Keratinocyte (primary cell): ENCODE data around the gene MAST2. TPM values are rescaled to one million over a fixed set of nuclear protein-coding genes. Genes with fewer than 3 reads are reported as not detected.

ENCODE experiments used
- DNase-seq: peaks from one replicate; pipeline ENCODE4 v3.0.0-alpha.2; 2011; ENCODE audit warnings: low read depth, missing footprints, low spot score
- FAIRE-seq: peaks from 2 replicates; lab custom pipeline; 2011; peaks lifted over from hg19 to GRCh38; lab: Jason Lieb, UNC
- H2AFZ ChIP-seq: 2 replicates; pipeline ENCODE4 v1.6.0; 2012; ENCODE audit warnings: low read length, control low read depth, inconsistent platforms; ENCODE audit not compliant: control insufficient read depth
- H3K27ac ChIP-seq: 2 replicates; pipeline ENCODE4 v1.5.1; 2011; ENCODE audit warnings: low read length; ENCODE audit not compliant: control insufficient read depth, insufficient read depth
- H3K27me3 ChIP-seq: 3 replicates; pipeline ENCODE4 v1.6.0; 2011; ENCODE audit warnings: low read length; ENCODE audit not compliant: control insufficient read depth, insufficient read depth; ENCODE audit errors: extremely low read depth
- H3K36me3 ChIP-seq, 2 experiments: 2 replicates in 1 of 2; 3 replicates in 1 of 2; pipeline ENCODE4 v1.5.1; 2011; ENCODE audit warnings: low read length in 2 of 2, mild to moderate bottlenecking in 1 of 2; ENCODE audit not compliant: control insufficient read depth in 2 of 2, insufficient read depth in 2 of 2; ENCODE audit errors: extremely low read depth in 1 of 2
- H3K4me1 ChIP-seq: 3 replicates; pipeline ENCODE4 v1.5.1; 2011; ENCODE audit warnings: low read length; ENCODE audit not compliant: control insufficient read depth, insufficient read depth; ENCODE audit errors: extremely low read depth
- H3K4me2 ChIP-seq: 3 replicates; pipeline ENCODE4 v1.6.0; 2011; ENCODE audit warnings: low read depth, low read length; ENCODE audit not compliant: control insufficient read depth, insufficient read depth; ENCODE audit errors: extremely low read depth
- H3K4me3 ChIP-seq, 3 experiments: fragments of 200-600 bp in 1 of 3; sonication (generic) in 1 of 3; 2 replicates in 2 of 3; 3 replicates in 1 of 3; pipeline ENCODE4 v1.5.1; 2011 to 2016; ENCODE audit warnings: low read length in 3 of 3, mild to moderate bottlenecking in 3 of 3, control low read depth in 2 of 3, inconsistent platforms in 1 of 3, low read depth in 1 of 3, mixed read lengths in 1 of 3, mixed run types in 1 of 3, moderate library complexity in 1 of 3; ENCODE audit not compliant: control insufficient read depth in 2 of 3, insufficient read depth in 2 of 3; ENCODE audit errors: extremely low read depth in 1 of 3
- H3K79me2 ChIP-seq: 2 replicates; pipeline ENCODE4 v1.6.0; 2012; ENCODE audit warnings: low read length; ENCODE audit not compliant: control insufficient read depth, insufficient read depth
- H3K9ac ChIP-seq: 3 replicates; pipeline ENCODE4 v1.6.0; 2011; ENCODE audit warnings: low read length; ENCODE audit not compliant: control insufficient read depth, insufficient read depth; ENCODE audit errors: extremely low read depth
- H3K9me1 ChIP-seq: 3 replicates; pipeline ENCODE4 v1.6.0; 2011; ENCODE audit warnings: low read length; ENCODE audit not compliant: control insufficient read depth, insufficient read depth; ENCODE audit errors: extremely low read depth
- H3K9me3 ChIP-seq: 2 replicates; pipeline ENCODE4 v1.5.1; 2012; ENCODE audit warnings: low read depth, low read length; ENCODE audit not compliant: control insufficient read depth
- H4K20me1 ChIP-seq: 3 replicates; pipeline ENCODE4 v1.6.0; 2011; ENCODE audit warnings: low read length; ENCODE audit not compliant: control insufficient read depth, insufficient read depth; ENCODE audit errors: extremely low read depth
- EZH2 ChIP-seq: IDR thresholded peaks from one replicate; pipeline ENCODE4 v1.6.1; 2012; ENCODE audit warnings: inconsistent platforms, mild to moderate bottlenecking, low read length, moderate library complexity
- dilution Hi-C: fragments of 300-500 bp; cut with MboI; formaldehyde crosslinking; loops from one replicate; pipeline ENCODE4 v1.7.0; 2020; ENCODE audit warnings: low sequenced_read_pairs; ENCODE audit not compliant: extremely low pct_ligation_motif_present
- polyA plus RNA-seq, 5 experiments: library from polyadenylated mRNA; depleted of rRNA in 3 of 5; stranded (reverse) in 3 of 5; stranded (forward) in 1 of 5; unstranded in 1 of 5; fragments of >200 nt; gene quantifications; 1 replicate in 1 of 5; 2 replicates in 3 of 5; 3 replicates in 1 of 5; pipeline versions ENCODE4 v1.2.1 to v1.2.3, GENCODE V29; 2011 to 2012; ENCODE audit warnings: missing spikeins in 2 of 5, low read depth in 1 of 5, low replicate concordance in 1 of 5
- TF ChIP-seq, protein P1 (sequence below), 3 experiments: IDR thresholded peaks in 1 of 3; conservative IDR thresholded peaks in 1 of 3; optimal IDR thresholded peaks in 1 of 3; 2 replicates in 2 of 3; 3 replicates in 1 of 3; pipeline versions ENCODE3 to v1.5.1; 2011; ENCODE audit warnings: low read length in 3 of 3, mild to moderate bottlenecking in 3 of 3, moderate library complexity in 2 of 3, control low read depth in 1 of 3, inconsistent platforms in 1 of 3; ENCODE audit not compliant: insufficient read depth in 2 of 3; ENCODE audit errors: extremely low read depth in 1 of 3

Gene MAST2
- polyA plus RNA-seq, 1 donor (not counting 4 experiments of a cell fraction or from before 2014, with no cell fraction given) = 12.2 TPM

DNA sequence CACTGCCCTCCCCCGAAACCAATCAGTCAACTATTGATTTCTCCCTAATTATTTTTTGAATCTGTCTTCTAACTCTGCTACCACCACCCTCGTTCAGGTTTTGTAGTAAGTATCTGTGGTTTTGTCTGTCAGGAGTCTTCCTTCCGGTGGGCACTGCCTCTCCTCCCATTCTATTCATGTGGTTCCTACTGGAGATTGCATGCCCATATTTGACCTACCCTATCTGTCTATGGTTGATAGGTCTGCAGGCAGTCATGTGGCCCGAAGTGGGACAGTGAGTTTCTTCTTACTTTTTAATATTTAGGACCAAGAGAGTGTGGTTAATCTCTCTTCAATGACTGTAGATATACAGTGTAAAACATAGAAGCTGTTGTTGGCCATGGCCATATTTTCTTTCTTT, 17.8 kb upstream of the MAST2 start:
- DNase-seq = no peak
- Histone ChIP-seq H3K4me2 (no peak overlapping the region), H3K4me1 (no peaks in the 10 kb centered on the region), H3K79me2 (no peaks in the 10 kb centered on the region), H3K36me3 (no peaks in the 10 kb centered on the region), H2AFZ (no peak overlapping the region), H3K9me3 (no peaks in the 10 kb centered on the region), H3K9ac (no peak overlapping the region), H3K27ac (no peak overlapping the region), H3K9me1 (no peaks in the 10 kb centered on the region), H3K4me3 (no peak overlapping the region), H4K20me1 (no peaks in the 10 kb centered on the region), H3K27me3 (no peaks in the 10 kb centered on the region)
- no peak for TF ChIP-seq EZH2
- TF ChIP-seq, protein P1, sequence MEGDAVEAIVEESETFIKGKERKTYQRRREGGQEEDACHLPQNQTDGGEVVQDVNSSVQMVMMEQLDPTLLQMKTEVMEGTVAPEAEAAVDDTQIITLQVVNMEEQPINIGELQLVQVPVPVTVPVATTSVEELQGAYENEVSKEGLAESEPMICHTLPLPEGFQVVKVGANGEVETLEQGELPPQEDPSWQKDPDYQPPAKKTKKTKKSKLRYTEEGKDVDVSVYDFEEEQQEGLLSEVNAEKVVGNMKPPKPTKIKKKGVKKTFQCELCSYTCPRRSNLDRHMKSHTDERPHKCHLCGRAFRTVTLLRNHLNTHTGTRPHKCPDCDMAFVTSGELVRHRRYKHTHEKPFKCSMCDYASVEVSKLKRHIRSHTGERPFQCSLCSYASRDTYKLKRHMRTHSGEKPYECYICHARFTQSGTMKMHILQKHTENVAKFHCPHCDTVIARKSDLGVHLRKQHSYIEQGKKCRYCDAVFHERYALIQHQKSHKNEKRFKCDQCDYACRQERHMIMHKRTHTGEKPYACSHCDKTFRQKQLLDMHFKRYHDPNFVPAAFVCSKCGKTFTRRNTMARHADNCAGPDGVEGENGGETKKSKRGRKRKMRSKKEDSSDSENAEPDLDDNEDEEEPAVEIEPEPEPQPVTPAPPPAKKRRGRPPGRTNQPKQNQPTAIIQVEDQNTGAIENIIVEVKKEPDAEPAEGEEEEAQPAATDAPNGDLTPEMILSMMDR (optimal IDR thresholded peaks at IDR 0.05 in 1 of 3, IDR thresholded peaks at IDR 0.05 in 1 of 3, conservative IDR thresholded peaks at IDR 0.05 in 1 of 3; ENCODE audit: extremely low read depth in 1 of 3, insufficient read depth in 2 of 3, low read length in 3 of 3) = no peak
- FAIRE-seq = no peak
- dilution Hi-C loops = no loop called here

DNA sequence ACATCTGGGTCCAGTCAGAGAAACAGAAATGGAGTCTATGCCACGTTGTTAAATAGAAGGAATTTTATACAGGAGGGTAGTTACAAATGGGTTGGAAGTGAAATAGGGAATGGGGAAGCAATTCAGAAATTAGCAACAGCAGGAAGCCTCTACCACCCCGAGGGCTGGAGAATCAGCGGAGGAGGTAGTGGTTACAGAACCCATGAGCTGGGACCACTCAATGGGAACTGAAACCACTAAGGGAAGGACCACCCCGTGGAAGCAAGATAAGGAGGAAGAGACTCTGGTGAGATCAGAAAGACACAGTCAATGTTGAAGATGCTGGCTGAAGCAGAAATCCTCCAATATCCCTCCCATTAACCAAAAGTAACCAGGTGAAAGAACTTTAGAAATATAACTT, 15.5 kb upstream of the MAST2 start:
- Histone ChIP-seq H3K27ac (no peak overlapping the region), H3K9ac (no peak overlapping the region), H3K4me2 (no peak overlapping the region), H2AFZ (no peak overlapping the region), H3K9me3 (no peaks in the 10 kb centered on the region), H3K79me2 (no peaks in the 10 kb centered on the region), H3K36me3 (no peaks in the 10 kb centered on the region), H3K4me1 (no peaks in the 10 kb centered on the region), H3K9me1 (no peaks in the 10 kb centered on the region), H4K20me1 (no peaks in the 10 kb centered on the region), H3K27me3 (no peaks in the 10 kb centered on the region), H3K4me3 (no peak overlapping the region)
- DNase-seq (no peak), FAIRE-seq (no peak)
- TF ChIP-seq EZH2 = no peak
- TF ChIP-seq, protein P1 (optimal IDR thresholded peaks at IDR 0.05 in 1 of 3, IDR thresholded peaks at IDR 0.05 in 1 of 3, conservative IDR thresholded peaks at IDR 0.05 in 1 of 3; ENCODE audit: extremely low read depth in 1 of 3, insufficient read depth in 2 of 3, low read length in 3 of 3) = no peak
- dilution Hi-C loops = no loop called here
